ENCODE measurements around the gene LILRB5.
A peak's percentile ranks its signal among the peaks of the same experiment; 100 is the strongest.
"Not testable (repeated sequence)": the region's sequence is repeated elsewhere in the genome, so short reads cannot be mapped to it uniquely, and the experiment has no call there.

The LILRB5 gene

DNA sequence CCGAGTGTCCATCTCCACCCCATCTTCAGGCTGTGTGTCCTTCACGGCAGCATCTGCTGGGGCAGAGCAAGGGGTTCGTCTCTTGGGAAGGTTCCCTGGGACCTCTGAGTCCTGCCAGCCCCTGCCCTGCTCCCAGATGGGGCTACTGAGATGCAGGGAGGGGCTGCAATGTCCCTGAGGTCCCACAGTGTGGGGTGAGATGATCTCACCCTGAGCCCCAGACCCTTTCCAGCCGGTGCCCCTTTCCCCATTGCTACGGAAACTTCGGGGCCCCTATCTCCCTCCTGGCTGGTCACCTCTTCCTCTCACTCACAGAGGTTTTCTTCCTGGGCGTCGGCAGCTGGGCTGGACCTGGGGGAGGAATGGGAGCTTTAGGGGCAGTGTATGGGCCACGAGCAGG, 18.9 kb upstream of the LILRB5 start:
- no peak for DNase-seq

DNA sequence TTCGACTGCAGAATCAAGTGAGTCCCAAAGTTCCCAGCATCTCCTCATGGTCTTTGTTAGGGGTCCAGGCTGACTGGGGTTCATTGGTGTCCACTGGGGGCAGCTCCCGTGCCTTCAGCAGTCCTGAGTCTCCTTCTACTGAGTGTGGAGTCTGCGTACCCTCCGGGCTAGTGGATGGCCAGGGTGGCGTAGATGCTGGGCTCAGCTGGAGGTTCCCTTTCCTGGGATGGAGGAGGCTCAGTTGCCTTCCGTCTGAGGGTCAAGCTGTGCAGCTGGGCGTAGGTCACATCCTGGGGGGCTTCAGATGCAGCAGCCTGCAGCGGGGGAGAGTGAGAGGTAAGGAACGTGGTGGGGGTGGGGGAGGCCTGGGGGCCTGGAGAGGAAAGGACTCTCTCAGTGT, 17.4 kb upstream of the LILRB5 start:
- not testable (repeated sequence) for DNase-seq

DNA sequence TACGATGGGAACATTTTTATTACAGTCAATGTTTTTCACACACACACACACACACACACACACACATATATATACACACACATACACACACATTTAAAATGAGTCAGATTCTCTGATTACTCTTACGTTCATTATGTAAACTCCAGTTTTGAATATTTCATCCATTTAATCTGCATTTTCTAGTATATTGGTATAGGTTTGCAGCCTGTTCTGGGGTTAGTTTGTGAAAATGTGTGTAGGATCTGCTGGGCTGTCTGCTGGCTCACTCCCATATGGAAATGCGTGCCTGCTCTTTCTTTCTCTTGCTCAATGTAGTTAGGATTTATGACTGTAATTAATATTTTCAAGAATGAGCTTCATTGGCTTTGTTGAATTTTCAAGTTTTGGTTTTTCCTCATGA, 16.7 kb upstream of the LILRB5 start:
- DNase-seq = no peak

DNA sequence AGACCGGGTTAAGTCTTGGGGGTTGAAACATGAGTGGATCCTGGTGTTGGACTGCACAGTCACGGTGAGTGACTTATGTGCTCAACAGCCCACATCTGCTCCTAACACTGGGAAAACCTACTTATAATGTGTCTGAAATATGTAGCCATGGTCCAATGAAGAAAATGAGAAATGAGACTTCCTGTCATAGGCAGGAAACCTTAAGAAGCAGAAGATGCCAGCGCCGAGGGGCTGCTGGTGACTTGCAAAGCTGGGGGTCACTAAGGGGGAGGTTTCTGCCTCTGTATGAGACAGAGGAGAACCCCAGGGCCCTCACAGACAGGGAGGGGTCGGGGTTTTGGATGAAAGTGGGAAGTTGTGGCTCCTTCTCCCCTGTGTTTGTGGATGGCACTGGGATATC, 15.1 kb upstream of the LILRB5 start:
- not testable (repeated sequence) for DNase-seq

DNA sequence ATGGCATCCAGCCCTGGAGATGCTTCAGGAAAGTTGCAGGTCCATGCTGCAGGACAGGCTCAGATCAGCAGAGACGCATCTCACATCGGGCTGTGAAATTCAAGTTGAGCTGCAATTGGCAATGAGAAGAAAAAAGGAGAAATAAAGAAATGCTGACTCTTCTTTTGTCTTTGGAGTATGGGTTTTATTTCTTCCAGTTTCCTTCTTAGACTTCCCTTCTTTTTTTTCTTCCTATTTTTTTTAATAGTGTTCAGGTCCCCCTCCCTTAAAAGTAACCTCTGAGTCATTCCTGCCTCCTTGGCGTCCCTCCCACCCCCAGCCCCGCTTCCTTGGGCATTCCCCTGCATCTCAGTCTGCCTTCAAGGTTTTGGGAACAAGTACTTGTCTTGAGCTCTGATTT, 14.5 kb upstream of the LILRB5 start:
- not testable (repeated sequence) for DNase-seq

DNA sequence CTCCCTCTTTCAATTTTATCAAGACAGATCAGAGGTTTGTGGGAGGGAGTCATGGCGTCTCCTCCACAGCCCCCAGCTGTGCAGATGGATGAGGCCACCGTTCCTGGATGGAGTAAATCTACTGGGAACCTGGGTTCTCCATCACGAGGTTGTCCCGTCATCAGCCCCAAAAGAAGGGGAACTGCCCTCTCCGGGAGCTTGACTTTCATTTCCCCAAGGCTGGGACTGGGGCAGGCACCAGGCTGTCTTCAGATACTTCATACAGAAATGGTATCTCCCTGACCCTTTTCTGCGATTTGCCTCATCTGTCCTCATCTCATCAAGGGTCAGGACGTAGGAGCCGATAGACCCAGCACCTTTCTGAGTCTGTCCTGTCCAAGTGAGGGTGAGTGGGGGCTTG, 14.0 kb upstream of the LILRB5 start:
- no peak for DNase-seq

GRCh38 chr19:54268936-54269335, 11.9 kb upstream of the LILRB5 start:
- DNase-seq = no peak

- DNase-seq = peak; percentile 57
Measured at GRCh38 chr19:54266133-54266532, 9.1 kb upstream of the LILRB5 start.

DNA sequence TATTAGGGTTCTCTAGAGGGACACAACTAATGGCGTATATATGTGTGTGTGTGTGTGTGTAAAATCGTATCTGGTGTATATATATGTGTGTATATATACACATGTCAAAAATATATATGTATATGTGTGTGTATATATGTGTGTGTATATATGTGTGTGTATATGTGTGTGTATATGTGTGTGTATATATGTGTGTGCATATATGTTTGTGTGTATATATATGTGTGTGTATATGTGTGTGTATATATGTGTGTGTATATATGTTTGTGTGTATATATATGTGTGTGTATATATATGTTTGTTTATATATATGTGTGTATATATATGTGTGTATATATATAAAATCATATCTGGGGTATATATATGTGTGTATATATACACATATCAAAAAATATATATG, 5.4 kb upstream of the LILRB5 start:
- DNase-seq = no peak

DNA sequence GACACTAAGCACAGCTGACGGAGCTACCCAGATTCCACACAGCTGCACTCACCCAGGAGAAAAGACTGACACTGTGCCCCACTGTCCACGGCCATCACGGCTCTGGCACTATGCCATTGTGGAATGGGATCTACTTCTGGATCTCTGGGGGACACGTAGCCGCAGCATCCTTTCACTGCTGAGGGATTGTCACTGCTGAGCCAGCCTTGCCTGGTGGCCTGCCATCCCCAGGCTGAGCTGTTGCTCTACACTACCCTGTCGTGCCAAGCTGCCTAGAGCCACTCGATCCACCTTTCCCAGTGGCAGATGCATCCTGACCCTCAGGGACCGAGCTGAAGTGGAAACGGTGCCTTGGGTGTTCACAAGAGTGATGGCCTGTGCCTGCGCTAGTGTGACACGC, 5.0 kb upstream of the LILRB5 start:
- DNase-seq = no peak

- no peak for DNase-seq
Measured at GRCh38 chr19:54256250-54257115, 590 bp downstream of the LILRB5 start.

DNA sequence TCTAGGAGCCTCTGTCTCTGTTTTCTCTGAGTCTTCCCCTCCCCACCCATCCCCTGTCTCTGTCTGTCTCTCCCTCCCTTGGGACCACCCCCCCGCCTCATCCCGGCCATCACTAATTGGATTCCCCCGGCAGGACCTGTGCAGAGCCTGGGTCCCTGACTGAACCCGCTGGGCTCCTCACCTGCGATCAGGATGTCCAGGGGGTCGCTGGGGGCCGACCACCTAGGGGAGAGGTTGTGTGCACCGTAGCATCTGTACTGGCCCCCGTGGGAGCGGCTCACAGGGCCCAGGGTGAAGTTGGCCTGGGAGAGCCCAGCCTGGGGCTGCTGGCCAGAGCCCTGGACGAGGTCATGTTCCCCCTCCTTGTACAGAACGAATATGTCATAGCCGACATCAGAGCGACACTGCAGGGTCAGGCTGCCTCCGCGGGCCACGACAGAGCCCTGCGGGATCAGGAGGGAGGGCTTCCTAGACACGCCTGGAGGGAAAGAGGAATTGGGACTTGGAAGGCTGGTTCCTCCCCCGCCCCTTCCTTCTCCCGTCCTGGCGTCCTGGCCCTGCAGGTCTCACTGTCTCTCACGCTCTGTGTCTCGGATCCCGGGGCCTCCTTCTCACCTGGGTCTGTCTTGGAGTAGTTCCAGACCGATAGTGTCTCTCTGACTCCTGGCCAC, 1.8 kb downstream of the LILRB5 start:
- no peak for DNase-seq

- DNase-seq = no peak
Measured at GRCh38 chr19:54254195-54254906, 2.7 kb downstream of the LILRB5 start.

DNA sequence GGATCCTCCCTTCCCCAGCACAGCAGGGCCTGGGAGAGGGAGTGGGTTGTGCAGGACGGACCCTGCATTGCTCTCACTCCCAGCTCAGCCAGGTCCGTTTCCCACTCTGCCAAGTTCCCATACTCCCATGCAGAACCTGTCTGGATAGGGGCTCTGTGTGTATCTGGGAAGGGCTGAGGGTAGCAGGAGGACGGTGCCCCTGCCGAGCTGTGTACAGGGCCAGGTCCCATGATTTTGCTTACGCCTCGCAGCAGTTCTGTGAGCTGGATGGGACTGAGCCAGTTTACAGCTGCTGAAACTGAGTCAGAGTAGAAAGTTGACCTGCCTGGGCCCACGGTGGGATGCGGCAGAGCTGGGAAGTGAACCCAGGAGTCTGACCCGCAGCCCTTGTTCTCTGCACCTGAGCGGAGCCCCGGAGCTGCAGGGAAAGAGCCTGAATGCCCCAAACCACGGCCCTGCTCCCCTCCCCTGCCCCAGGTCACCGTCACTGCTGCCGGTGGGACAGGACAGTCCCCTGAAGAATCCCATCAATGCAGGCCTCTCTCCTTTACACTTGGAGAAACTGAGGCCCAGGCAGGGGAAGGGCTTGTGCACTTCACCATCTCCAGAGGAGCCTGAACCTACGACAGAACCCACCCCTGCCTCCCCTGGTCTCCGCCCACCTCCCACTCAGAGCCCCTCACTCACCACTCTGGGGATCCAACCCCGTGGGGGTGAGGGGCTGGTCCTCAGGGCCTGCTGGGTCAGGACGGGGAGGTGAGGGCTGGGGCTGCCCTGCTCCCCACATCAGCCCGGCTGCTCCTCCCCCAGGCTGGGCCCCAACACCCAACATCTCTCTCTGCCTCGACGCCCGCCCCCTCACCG, 3.5 kb downstream of the LILRB5 start:
- no peak for DNase-seq

- no peak for DNase-seq
Measured at GRCh38 chr19:54252845-54253244, 4.2 kb downstream of the LILRB5 start.

DNA sequence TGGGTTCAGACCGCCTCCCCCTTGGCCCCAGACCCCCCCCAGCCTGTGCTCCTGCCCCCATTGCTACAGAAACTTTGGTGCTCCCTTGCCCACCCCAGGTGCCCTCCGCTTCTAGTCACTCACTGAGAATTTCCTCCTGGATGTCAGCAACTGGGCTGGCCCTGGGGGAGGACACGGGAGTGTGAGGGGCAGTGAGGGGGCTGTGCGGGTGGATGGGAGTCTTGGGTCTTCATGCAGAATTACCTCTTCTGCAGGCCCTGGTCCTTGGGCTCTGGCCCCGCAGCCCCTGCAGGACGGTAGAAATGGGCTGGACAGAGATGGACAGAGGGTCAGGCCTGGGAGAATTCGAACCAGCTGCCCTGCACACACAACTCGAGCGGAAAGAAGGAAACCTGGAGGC, 4.8 kb downstream of the LILRB5 start:
- no peak for DNase-seq

GRCh38 chr19:54248016-54248601, 9.0 kb downstream of the LILRB5 start:
- peak; percentile 8 for DNase-seq

DNA sequence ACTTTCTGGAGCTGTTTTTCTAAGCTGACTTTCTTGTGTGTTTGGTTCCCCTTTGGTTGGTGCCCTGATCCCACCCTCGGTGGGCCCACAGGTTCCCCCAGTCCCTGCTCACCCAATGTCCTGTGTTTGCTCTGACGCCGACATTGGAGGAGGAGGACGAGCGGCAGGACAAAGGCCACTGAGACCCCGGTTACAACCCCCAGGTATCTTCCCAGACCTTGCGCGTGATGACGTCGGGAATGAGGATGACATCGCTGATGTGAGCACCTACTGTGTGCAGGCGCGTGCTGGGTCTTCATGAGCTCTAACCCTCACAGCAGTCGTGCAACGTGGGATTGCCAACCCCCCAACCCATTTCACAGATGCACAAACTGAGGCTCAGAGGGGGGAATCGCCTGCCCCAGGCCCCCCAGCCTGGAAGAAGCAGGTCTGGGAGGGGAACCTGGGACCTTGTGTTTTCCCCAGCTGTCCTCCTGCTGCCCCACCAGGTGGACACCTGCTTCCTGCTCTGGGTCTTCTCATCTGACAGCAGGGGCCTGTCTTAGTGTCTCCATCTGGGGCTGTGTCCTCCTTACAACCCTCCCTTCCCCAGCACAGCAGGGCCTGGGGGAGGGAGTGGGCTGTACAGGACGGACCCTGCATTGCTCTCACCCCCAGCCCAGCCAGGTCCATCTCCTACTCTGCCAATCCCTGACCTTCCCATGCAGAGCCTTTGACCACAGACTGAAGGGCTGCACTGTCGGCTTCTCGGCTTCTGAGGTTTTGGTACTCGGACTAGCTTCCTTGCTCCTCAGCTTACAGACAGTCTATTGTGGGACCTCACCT, 9.8 kb downstream of the LILRB5 start:
- no peak for DNase-seq

DNA sequence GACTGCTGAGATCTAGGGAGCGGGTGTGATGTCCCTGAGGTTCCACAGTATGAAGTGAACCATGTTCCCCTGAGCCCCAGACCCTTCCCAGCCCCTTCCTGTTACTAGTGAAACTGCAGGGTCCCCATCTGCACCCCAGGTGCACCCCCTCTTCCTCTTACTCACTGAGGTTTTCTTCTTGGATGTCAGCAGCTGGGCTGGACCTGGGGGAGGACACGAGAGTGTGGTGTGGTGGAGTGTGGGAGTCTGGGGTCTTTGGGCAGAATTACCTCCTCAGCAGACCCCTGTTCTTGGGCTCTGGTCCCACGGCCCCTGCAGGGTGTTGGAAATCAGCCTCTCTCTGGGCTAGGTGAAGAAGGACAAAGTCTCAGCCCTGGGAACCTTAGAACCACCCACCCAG, 11.1 kb downstream of the LILRB5 start:
- DNase-seq = no peak

DNA sequence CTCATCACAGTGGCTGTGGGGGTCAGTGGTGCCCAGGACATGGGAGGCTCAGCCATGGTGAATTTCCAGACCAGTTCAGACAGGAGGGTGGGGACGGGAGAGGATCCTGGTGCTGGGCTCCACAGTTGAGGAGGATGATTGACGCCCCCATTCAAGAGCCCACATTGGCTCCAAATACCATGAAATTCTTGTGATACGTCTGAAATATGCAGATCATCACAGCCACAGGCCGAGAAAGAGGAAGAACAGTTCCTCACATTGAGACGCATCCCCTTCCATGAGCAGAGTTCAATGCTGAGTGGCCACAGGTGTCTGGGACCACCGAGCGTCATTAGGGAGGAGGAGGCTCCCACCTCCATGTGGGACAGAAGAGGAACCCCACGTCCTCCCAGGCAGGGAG, 13.3 kb downstream of the LILRB5 start:
- not testable (repeated sequence) for DNase-seq

- not testable (repeated sequence) for DNase-seq
Measured at GRCh38 chr19:54242646-54243045, 14.4 kb downstream of the LILRB5 start, which contains the start of gene LILRA6. Gene LILRA6 (minus strand): TSS chr19:54242790.

Data from fibroblast of skin of back (primary cell).